Loucy (cell line): ENCODE measurements around the gene ZFAND2B.

Experiments used
- CTCF ChIP-seq: fragments of 200-600 bp; sonication (generic); conservative IDR thresholded peaks from 2 replicates; pipeline ENCODE4 v1.5.1; 2014; ENCODE audit warnings: mild to moderate bottlenecking, antibody characterized with exemption, low read length
- EZH2phosphoT487 ChIP-seq: fragments of 200-600 bp; IDR thresholded peaks from 2 replicates; pipeline ENCODE4 v1.6.1; 2018; ENCODE audit warnings: antibody characterized with exemption, mild to moderate bottlenecking, moderate library complexity, borderline replicate concordance

GRCh38 chr2:219244789-219245147, 38.2 kb downstream of the ZFAND2B start:
- no peak for TF ChIP-seq CTCF
- no peak for TF ChIP-seq EZH2phosphoT487
